Activated CD4-positive, CD25-positive, alpha-beta regulatory T cell treated with anti-CD3 and anti-CD28 coated beads, Interleukin-2, amount 50 U/mL, for 72 hours (primary cell): ENCODE data around the gene UFD1.

ENCODE experiments used
- DNase-seq: peaks from one replicate; pipeline ENCODE4 v3.0.0; 2021

Gene UFD1

DNA sequence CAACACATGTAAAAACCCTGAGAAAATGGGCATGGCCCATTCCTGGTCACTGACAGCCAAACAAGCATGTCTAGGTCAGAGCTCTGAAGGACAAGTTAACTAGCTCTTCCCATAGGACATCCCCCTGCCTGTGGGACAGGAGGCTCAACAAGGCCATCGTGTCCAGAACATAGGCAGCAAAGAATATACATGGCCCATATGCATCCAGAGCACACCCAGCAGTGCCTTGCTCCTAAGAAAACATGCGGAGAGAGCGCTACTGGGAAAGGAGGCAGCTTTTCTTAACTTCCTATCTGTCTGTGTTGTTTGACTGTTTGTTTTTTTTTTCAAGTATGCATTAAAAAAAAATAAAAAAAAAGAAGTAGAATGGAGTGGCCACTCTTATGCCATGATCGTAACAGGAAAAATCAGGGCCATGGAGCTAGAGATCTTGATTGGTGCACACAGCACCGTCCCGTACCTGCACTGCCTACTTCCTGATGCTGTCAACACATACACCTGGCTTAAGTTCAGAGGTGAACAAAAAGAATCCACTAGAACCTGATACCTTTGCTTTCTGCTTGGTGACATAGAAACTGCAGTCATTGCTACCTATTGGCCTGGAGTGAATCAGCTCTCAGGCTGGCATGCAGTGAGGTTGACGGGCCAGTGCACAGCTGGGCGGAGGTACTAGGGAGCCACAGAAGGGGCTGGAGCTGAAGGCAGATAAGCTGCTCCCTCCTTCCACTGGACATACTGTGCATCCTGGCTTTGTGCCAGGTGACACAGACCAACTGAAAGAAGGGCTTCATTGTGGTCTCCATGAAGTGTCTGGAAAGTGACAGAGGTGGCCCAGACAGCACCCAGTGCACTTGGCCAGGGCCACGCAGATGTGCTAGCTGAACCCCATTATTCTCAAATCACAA is 11.9 kb downstream of the UFD1 start:
- DNase-seq: no peak

- no peak for DNase-seq
Observed at GRCh38 chr22:19466126-19466716, 12.8 kb downstream of the UFD1 start.

DNA sequence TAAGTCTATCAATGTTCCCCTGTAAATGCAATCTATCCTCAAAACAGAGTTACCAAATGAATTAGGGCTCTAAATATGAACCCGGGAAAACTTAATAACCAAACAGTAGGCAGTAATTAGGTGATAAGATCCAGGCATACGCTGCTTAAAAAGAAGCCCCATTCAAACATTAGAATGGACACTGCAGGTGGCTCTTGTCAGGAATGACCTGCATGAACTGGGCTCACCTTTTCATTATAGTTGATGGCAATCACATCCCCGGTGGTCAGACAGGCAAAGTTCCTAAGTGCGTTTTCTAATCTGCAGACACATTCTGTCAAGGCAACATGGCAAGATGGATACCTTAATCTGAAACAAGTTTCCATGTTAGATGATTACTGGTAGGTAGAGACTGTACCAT is 14.0 kb downstream of the UFD1 start:
- no peak for DNase-seq

DNA sequence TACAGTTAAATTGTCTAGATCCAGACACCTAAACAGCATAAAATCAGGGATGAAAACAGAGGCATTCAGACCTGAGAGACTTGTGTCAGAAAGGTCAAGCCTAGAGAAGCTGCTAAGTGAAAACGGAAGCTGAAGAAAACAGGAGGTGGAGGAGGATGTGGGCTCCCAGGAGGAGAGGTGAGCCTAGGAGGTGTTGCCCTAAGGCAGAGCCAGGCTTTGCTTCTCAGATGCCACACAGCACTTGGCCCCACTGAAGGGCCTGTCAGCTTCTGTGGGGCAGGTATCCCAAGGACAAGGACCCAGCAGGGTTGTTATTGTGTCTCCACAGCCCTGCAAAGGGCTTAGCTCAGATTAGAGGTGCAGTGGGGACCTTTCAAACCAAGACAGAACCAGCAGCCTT is 14.4 kb downstream of the UFD1 start:
- DNase-seq: no peak

- no peak for DNase-seq
Observed at GRCh38 chr22:19463491-19464469, 15.2 kb downstream of the UFD1 start.

DNA sequence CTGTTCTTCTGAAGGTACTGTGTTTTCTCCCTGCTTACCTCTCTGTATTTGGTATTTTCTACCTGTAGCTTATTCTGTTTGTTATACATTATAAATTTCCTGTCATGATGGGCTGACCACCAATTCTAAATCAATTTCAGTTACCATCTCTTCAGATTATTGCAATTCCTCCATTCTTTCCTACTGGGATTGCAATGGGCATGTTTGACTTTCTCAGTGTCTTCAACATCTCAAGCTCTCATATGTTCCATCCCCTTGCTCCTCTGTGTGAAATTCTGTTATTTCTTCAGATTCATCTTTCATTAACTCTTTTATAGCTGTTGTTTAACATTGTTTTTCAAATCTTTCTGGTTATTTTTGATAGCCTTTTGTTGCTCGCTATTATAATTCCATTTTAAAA is 16.0 kb downstream of the UFD1 start:
- no peak for DNase-seq

- DNase-seq: no peak
Observed at GRCh38 chr22:19461506-19461905, 17.5 kb downstream of the UFD1 start.

DNA sequence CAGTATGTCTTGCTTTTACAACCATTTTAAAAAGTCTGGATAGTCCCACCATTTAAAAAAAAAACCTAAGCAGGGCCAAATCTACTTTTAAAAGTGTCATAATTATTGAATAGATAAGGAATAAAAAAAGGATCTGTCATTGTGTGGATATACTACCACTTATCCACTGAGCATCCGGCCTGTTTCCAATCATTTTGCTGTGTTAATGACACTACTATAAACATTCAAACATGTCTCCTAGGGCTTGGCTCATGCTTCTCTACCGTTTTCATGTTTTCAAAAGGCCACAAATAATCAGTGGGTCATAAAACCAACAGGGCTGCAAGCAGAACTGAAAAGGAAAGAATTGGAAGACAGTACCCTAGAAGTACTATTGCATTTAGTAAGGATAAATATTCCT is 19.0 kb downstream of the UFD1 start:
- DNase-seq: no peak

- DNase-seq: no peak
Observed at GRCh38 chr22:19457828-19458428, 21.1 kb downstream of the UFD1 start.

DNA sequence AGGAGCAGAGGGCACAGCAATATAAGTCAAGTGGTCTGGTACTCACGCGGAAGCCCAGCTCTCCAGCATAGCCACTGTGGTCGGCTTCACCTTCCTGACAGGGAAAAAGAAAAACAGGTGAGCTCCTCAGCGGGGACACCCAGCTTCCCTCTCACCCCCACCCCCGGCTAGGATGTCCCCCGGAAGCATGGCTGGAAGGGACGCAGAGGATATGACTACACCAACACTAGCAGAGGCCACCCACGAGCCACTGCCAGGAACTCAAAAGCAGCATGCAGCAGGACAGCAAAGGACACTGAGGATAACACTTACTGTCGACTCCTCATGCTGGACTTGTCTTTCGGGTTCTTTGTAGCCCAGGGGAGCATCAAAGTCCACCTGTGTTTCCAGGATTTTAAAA is 22.5 kb downstream of the UFD1 start:
- no peak for DNase-seq

DNA sequence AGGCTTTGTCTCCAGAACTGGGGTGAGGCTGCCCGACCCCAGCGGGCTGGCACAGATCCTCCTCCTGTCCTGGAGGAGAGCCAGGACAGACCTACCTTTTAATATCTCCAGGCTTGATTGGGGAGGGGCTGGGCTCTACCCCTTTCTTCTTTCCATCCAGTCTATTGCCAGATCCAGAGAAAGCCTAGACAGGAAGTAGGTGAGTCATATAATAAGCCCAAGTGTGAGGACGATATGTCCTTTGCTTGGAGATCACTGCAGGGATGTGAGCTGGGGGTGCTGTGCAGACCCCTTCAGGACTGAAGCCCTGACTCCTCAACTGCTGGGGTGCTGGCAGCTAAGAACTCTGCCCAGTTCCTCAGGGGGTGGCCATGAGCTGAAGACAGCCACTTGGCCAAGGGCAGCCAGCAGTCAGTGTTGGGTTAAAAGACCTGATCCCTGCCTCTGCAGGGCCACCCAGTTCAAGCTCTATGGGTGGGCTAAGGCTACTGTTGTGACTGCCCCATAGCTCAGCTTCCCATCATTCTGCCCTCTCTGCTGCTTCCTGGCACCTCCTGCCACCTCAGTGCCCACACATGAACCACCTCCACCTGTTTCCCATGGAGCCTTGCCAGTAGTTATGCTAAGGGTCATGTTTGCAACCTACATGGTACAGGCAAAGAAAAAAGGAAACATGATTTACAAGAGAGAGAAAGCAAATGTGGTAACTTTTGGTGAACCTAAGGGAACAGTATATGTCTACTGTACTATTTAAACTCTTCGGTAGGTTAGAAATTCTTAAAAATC is 23.2 kb downstream of the UFD1 start:
- DNase-seq: no peak

GRCh38 chr22:19455033-19455432 is 24.0 kb downstream of the UFD1 start:
- no peak for DNase-seq

DNA sequence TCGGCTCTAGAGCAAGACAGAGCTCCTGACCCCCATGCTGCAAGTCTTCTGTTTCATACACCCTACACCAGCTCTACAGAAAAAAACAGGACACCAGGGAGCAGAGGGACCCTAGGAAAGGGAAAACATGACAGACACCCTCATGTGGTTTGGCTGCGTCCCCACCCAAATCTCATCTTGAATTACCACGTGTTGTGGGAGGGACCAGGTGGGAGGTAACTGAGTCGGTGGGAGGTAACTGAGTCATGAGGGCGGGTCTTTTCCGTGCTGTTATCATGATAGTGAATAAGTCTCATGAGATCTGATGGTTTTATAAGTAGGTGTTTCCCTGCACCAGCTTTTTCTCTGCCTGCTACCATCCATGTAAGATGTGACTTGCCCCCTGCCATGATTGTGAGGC is 24.8 kb downstream of the UFD1 start:
- no peak for DNase-seq

DNA sequence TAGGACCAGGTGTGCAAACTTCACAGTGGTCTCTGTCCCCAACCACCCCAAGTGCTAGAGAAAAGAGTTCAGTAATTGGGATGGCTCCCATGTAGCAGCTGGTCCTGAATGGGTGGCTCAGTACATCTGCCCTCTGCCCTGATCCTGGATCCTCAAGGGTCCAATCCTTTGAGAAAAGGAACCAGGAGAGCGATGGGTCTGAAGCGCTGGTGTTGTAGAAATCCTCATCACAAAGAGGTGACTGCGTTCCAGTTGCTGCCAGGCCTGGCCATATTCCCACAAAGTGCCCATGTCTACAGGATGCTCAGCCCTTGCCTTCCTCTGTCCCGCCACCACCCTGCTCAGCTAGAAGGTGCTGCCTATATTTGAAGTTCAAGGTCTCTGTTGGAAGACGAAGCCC is 25.3 kb downstream of the UFD1 start:
- no peak for DNase-seq

DNA sequence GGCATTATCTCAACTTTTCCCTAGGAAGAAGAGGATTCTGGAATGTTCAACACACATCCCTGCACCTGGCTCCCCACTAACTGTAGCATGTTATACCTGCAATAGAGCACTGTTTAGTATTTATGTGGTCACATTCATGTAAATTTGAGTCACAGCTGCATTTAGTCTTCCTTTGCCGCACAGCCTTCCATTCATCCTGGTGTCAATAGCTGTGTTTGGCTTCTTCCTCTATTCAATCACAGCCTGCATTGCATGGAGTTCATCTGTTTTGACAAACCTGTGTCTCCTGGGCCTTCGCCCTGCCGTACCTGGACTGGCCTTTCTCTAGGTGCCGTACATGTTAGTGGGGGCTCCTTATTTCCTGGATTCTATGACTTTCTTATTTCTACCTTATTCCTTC is 27.4 kb downstream of the UFD1 start:
- no peak for DNase-seq

- no peak for DNase-seq
Observed at GRCh38 chr22:19450363-19451175, 28.4 kb downstream of the UFD1 start.

GRCh38 chr22:19449422-19449767 is 29.6 kb downstream of the UFD1 start:
- DNase-seq: no peak

DNA sequence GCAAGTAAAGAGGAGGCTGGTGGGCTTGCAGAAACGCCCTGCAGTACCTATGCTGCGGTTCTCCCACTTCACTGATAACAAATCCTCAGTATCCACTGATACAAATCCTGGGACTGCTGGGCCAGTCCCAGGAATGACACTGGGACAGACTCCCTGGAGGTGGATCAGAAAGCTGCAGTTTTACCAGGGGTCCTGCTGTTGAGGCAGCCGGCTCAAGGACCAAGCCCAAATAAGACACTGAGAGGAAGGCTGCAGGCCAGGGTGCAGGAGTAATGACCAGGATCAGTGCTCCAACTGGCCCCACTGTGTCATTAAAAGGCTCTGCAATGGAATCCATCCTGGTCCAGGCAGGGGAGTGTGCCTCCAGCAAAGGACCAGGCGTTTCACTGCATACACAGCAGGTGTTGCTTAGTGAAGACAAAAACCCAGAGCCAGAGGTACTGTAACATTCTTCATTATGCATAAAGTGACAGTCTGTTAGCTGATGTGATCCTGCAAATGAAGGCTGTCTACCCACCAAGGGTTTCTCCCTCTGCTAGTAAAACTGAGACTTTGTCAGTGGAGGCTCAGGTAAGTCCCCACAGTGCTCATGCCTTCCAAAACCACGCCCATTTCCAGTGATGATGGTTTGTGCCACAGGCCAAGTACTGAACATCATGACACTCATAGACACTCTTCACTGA is 30.1 kb downstream of the UFD1 start:
- peak; percentile 49 for DNase-seq

- peak; percentile 34 for DNase-seq
Observed at GRCh38 chr22:19448076-19448607, 30.9 kb downstream of the UFD1 start.

- DNase-seq: peak; percentile 84
Observed at GRCh38 chr22:19447330-19448075, 31.5 kb downstream of the UFD1 start, which contains the start of gene C22orf39. TSS of gene C22orf39 (minus strand) at chr22:19447711. CDS start at chr22:19447688, 23 bp downstream.
